Parathyroid adenoma (tissue), 2 donors: ENCODE data around the gene THAP2.

Experiments used
- H2AFZ ChIP-seq: fragments of 300-600 bp; sonication (generic); one replicate; pipeline ENCODE4 v1.7.0; 2017; ENCODE audit warnings: antibody characterized with exemption, mild to moderate bottlenecking
- H3K27ac ChIP-seq: fragments of 300-600 bp; sonication (generic); one replicate; pipeline ENCODE4 v1.7.0; 2017
- H3K27me3 ChIP-seq: fragments of 300-600 bp; sonication (generic); one replicate; pipeline ENCODE4 v1.7.0; 2017; ENCODE audit warnings: low read length; ENCODE audit not compliant: control insufficient read depth, insufficient read depth
- H3K36me3 ChIP-seq: fragments of 300-600 bp; sonication (generic); one replicate; pipeline ENCODE4 v1.7.0; 2017; ENCODE audit warnings: low read length; ENCODE audit not compliant: control insufficient read depth, insufficient read depth
- H3K4me1 ChIP-seq: fragments of 300-600 bp; sonication (generic); one replicate; pipeline ENCODE4 v1.7.0; 2017; ENCODE audit warnings: control low read depth
- H3K4me2 ChIP-seq: fragments of 300-600 bp; sonication (generic); one replicate; pipeline ENCODE4 v1.7.0; 2017; ENCODE audit warnings: low read length
- H3K4me3 ChIP-seq: fragments of 300-600 bp; sonication (generic); one replicate; pipeline ENCODE4 v1.7.0; 2017; ENCODE audit warnings: low read depth, low read length
- H3K79me2 ChIP-seq: fragments of 300-600 bp; sonication (generic); one replicate; pipeline ENCODE4 v1.7.0; 2017; ENCODE audit warnings: control low read depth
- H3K9ac ChIP-seq: fragments of 300-600 bp; sonication (generic); one replicate; pipeline ENCODE4 v1.7.0; 2017; ENCODE audit warnings: mild to moderate bottlenecking
- H3K9me3 ChIP-seq: fragments of 300-600 bp; sonication (generic); one replicate; pipeline ENCODE4 v1.7.0; 2017; ENCODE audit warnings: low read length; ENCODE audit not compliant: control insufficient read depth
- CTCF ChIP-seq: fragments of 300-600 bp; sonication (generic); IDR thresholded peaks from one replicate; pipeline ENCODE4 v1.7.0; 2017; ENCODE audit warnings: antibody characterized with exemption, mild to moderate bottlenecking
- donor health status: primary hyperparathyroidism.

Gene THAP2

GRCh38 chr12:71663561-71664410, at the start of gene THAP2, which contains the start of gene ZFC3H1:
THAP2 (plus strand) TSS chr12:71664301; CDS start chr12:71664510, 209 bp downstream.
ZFC3H1 (minus strand) TSS chr12:71663848; CDS start chr12:71663610, 238 bp downstream.
- Histone ChIP-seq H3K27me3 (no peaks in the 10 kb centered on the region), H3K27ac (peak within 1 kb of the TSS; percentile 87), H3K79me2 (peaks cover 12% of the 10 kb centered on the region), H3K36me3 (no peaks in the 10 kb centered on the region), H3K4me2 (peak within 1 kb of the TSS; percentile 78), H2AFZ (peak within 1 kb of the TSS; percentile 82), H3K4me3 (peak within 1 kb of the TSS; percentile 92), H3K4me1 (peaks cover 15% of the 10 kb centered on the region), H3K9ac (peak within 1 kb of the TSS; percentile 75), H3K9me3 (no peaks in the 10 kb centered on the region)
- TF ChIP-seq CTCF, result peak; percentile 43

GRCh38 chr12:71621938-71622337, 42.2 kb upstream of the THAP2 start:
- Histone ChIP-seq H3K9me3 (no peaks in the 10 kb centered on the region), H3K36me3 (no peaks in the 10 kb centered on the region), H3K27ac (no peak overlapping the region), H3K4me2 (no peak overlapping the region), H3K4me1 (no peaks in the 10 kb centered on the region), H3K9ac (no peak overlapping the region), H3K79me2 (no peaks in the 10 kb centered on the region), H3K4me3 (no peak overlapping the region), H3K27me3 (no peaks in the 10 kb centered on the region), H2AFZ (no peak overlapping the region)
- no peak for TF ChIP-seq CTCF

- no peak overlapping the region for H3K27ac ChIP-seq
- no peaks in the 10 kb centered on the region for H3K36me3 ChIP-seq
- H3K27me3 ChIP-seq, result no peaks in the 10 kb centered on the region
- no peaks in the 10 kb centered on the region for H3K79me2 ChIP-seq
- H3K9ac ChIP-seq, result no peak overlapping the region
- H3K4me2 ChIP-seq, result no peak overlapping the region
- H3K4me1 ChIP-seq, result no peaks in the 10 kb centered on the region
- no peak overlapping the region for H2AFZ ChIP-seq
- no peak for TF ChIP-seq CTCF
- H3K4me3 ChIP-seq, result no peak overlapping the region
- no peaks in the 10 kb centered on the region for H3K9me3 ChIP-seq
These were observed 38.6 kb upstream of the THAP2 start for GRCh38 chr12:71625476-71625875.

GRCh38 chr12:71626098-71626497, 38.0 kb upstream of the THAP2 start:
- Histone ChIP-seq H3K79me2 (no peaks in the 10 kb centered on the region), H2AFZ (no peak overlapping the region), H3K4me1 (no peaks in the 10 kb centered on the region), H3K4me3 (no peak overlapping the region), H3K27ac (no peak overlapping the region), H3K36me3 (no peaks in the 10 kb centered on the region), H3K27me3 (no peaks in the 10 kb centered on the region), H3K9ac (no peak overlapping the region), H3K9me3 (no peaks in the 10 kb centered on the region), H3K4me2 (no peak overlapping the region)
- no peak for TF ChIP-seq CTCF
